Measurements from ENCODE around the gene PDE4D.

Gene PDE4D

DNA sequence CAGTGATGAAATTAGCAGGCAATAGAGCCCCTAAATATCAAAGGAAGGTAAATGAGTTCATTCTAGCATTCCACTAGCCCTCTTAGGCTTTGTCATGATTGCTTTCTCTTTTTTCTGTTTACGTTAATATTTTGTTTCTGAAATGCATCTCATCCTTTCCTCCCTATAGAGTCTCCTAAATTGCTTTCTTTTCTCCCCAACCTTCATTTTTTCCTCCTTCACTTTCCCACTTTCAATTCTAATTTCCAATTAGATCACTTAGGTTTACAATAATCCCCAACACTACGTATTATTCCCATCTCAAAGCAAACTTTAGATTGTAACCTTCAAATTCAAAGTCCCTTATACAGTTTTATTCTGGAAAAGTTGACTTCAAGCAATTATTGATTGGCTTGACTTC, 751.4 kb downstream of the PDE4D start:
- no peak for FAIRE-seq
- TF ChIP-seq, protein P1, sequence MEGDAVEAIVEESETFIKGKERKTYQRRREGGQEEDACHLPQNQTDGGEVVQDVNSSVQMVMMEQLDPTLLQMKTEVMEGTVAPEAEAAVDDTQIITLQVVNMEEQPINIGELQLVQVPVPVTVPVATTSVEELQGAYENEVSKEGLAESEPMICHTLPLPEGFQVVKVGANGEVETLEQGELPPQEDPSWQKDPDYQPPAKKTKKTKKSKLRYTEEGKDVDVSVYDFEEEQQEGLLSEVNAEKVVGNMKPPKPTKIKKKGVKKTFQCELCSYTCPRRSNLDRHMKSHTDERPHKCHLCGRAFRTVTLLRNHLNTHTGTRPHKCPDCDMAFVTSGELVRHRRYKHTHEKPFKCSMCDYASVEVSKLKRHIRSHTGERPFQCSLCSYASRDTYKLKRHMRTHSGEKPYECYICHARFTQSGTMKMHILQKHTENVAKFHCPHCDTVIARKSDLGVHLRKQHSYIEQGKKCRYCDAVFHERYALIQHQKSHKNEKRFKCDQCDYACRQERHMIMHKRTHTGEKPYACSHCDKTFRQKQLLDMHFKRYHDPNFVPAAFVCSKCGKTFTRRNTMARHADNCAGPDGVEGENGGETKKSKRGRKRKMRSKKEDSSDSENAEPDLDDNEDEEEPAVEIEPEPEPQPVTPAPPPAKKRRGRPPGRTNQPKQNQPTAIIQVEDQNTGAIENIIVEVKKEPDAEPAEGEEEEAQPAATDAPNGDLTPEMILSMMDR (IDR thresholded peaks at IDR 0.05; ENCODE audit: insufficient read depth, missing control alignments) = no peak
- DNase-seq (ENCODE audit: insufficient read length, low spot score) = no peak

DNA sequence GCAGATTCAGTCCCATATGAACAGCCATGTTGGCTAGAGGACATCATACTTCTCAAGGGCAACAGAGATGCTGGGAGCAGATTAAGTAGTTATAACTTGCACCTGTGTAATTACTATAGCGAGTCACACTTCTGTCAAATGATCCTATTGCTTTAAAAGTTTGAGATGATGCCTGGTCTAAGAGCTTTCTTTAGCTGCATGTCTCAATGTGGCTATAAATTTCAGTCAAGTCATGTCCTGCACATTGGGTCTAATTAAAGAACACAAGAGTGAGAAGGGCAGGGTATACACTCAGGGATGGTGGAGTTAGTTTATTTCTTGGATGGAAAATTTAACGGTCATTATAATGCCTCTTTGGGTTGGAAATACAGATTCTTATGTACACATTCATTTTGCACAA, 753.4 kb downstream of the PDE4D start:
- TF ChIP-seq, protein P1 (IDR thresholded peaks at IDR 0.05; ENCODE audit: insufficient read depth, missing control alignments) = no peak
- DNase-seq (ENCODE audit: insufficient read length, low spot score) (no peak), FAIRE-seq (no peak)

DNA sequence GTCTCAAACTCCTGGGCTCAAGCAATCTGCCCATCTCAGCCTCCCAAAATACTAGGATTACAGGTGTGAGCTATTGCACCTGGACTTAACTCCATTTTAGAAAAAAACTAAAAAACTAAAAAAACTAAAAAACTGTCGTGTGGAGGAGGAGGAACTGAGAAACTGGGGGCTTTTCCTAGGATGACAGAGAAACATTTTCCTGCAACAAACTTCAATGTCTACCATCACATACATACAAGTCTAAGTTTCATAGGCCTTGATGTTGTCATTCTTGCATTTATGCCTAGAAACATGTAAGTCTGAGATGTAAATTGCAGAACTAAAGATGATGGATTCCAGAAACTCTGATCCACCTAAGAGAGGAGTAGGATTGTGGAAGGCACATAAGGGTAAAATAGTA, 753.8 kb downstream of the PDE4D start:
- TF ChIP-seq, protein P1 (IDR thresholded peaks at IDR 0.05; ENCODE audit: insufficient read depth, missing control alignments) = no peak
- DNase-seq (ENCODE audit: insufficient read length, low spot score) (no peak), FAIRE-seq (no peak)

DNA sequence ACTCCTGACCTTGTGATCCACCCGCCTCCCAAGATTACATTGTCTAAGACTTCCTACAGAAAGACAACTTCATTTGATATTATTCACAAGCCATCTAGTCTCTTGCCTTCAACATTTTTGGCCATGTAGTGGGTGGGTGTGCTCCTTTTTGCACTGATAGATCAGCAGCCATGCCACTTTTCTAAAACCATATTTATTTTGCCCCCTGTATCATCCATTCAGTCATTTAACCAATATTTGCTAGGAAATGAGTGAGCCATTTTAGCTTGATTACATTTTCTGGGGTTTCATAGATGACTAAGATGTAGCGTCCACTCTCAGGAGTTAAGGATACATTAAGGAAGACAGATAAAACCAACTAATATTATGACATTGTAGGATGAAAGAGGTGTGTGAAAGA, 755.0 kb downstream of the PDE4D start:
- no peak for FAIRE-seq
- TF ChIP-seq, protein P1 (IDR thresholded peaks at IDR 0.05; ENCODE audit: insufficient read depth, missing control alignments) = no peak
- no peak for DNase-seq (ENCODE audit: insufficient read length, low spot score)

DNA sequence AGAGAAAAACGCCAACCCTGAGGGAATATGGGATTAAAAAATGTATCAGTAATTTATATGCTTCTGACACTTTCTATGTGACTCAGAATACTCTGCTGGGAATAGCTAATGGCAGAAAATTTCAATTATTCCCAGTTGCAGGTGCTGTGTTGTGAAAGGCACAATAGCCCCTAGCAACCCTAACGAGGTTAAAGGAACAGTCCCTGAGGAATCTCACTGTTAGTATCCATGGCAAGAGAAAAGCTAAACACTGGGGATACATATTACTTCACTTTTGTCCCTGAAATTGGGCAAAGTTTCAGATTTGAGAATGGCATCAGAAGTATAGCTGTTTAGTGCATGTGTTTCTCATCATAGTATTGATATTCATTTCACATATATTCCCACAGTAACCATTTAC, 755.7 kb downstream of the PDE4D start:
- FAIRE-seq (no peak), DNase-seq (ENCODE audit: insufficient read length, low spot score) (no peak)
- TF ChIP-seq, protein P1 (IDR thresholded peaks at IDR 0.05; ENCODE audit: insufficient read depth, missing control alignments) = no peak

DNA sequence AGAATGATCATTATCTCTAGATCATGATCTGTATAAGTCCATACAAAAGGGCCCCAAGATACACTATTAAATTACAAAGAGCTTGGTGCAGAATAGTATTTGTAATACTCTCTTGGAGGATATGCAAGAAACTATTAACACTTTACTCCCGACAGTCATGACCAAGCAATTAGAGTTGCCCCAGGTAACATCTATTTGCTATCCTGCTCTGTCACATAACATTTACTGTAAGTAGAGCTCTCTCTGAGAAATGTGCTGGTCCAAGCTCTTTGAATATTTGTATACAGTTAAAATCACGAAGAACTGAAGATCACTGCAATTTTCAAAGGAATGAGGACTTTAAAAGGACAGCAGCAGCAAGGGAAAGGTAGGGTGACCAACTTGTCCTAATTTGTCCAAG, 757.0 kb downstream of the PDE4D start:
- TF ChIP-seq, protein P1 (IDR thresholded peaks at IDR 0.05; ENCODE audit: insufficient read depth, missing control alignments) = no peak
- no peak for FAIRE-seq

DNA sequence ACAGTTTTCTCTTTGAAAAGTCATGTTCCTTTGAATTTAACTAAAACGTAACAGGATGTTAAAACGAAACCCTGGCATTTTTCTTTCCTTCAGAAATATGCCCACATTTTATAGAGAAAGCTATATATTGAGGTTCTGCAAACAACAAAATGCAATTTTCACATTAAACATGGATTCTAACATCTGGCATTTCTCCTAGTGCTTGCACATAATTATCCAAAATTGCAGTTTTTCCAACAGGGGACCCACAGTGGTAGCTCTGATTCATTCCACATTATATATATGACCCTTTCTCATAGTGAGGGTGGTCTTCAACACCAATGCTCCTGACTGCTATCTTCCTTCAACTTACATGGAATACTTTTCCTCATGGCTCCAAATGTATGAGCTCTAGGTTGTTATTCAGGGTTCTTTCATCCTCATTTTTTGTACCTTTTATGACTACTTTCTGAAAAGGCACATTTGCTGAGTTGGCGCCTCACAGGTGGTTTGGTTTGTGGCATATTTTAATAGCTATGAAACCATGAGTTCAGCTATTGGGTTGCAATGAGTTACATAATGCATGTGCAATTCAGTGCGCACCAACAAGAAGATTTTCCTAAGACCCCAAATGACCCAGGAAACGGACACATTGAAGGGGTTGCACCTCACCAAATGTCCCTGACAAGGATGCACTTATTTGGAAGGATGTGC, 758.9 kb downstream of the PDE4D start:
- no peak for DNase-seq (ENCODE audit: insufficient read length, low spot score)
- TF ChIP-seq, protein P1 (IDR thresholded peaks at IDR 0.05; ENCODE audit: insufficient read depth, missing control alignments) = no peak
- FAIRE-seq = peak; percentile 35

More for the DNA sequence above, 757.0 kb downstream of the PDE4D start:
- DNase-seq (ENCODE audit: insufficient read length, low spot score) = no peak
